ENCODE measurements around the gene DNPH1. TPM values are rescaled to one million over a fixed set of nuclear protein-coding genes. Genes with fewer than 3 reads are reported as not detected.

The DNPH1 gene
- total and polyA plus RNA-seq, 10 of the 15 experiments (the other 5 are each of a cell fraction or from before 2014, with no cell fraction given), result 7.0 to 136 (median 67.7) TPM

GRCh38 chr6:43211955-43212354 is 17.3 kb downstream of the DNPH1 start (continued):
- TF ChIP-seq SREBF1 (IDR thresholded peaks at IDR 0.05; ENCODE audit: low read length) (no peak), NFYB (IDR thresholded peaks at IDR 0.05; ENCODE audit: insufficient read depth, low read depth, low read length) (no peak)

DNA sequence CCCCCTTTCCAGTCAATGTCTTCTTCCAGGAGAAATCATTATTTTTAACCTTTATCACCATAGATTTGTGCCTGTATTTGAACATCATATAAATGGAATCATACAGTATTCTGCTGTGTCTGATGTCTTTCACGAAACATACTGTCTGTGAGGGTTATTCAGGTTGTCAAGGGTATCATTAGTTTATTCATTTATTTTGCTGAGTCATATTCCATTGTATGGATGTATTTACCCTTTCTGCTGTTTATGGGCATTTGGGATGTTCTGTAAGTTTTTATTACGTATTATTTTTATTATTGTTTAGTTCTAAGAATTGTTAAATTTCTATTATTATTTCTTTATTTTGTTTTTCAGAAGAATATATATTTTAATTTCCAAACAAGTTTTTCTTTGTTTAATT is 22.0 kb downstream of the DNPH1 start:
- BruUV-seq (replicated peaks), result no TSS peak
- Histone ChIP-seq H3K9me3 (replicated peaks; ENCODE audit: control insufficient read depth, insufficient read depth, low read length) (no peaks in the 10 kb centered on the region), H3K27ac (ENCODE audit: control insufficient read depth, insufficient read depth) (no peak overlapping the region), H3K79me2 (ENCODE audit: control insufficient read depth, insufficient read depth, low read length) (no peaks in the 10 kb centered on the region), H3K9ac (ENCODE audit: control insufficient read depth, insufficient read depth, low read length) (no peak overlapping the region), H3K4me3 (no peak overlapping the region), H3K36me3 (ENCODE audit: control insufficient read depth in 2 of 2, insufficient read depth in 2 of 2, low read length in 1 of 2) (no peaks in the 10 kb centered on the region; a peak in 1 of 4 replicates), H2AFZ (ENCODE audit: control insufficient read depth, low read depth, low read length) (no peak overlapping the region), H3K27me3 (replicated peaks in 1 of 2; ENCODE audit: control insufficient read depth in 2 of 2, insufficient read depth in 2 of 2, low read length in 1 of 2) (no peaks in the 10 kb centered on the region), H3K4me1 (ENCODE audit: control insufficient read depth, insufficient read depth, low read length) (no peaks in the 10 kb centered on the region), H3K4me2 (ENCODE audit: control insufficient read depth, insufficient read depth) (no peak overlapping the region), H4K20me1 (ENCODE audit: control insufficient read depth, insufficient read depth) (no peaks in the 10 kb centered on the region)
- RAD21 ChIA-PET (ENCODE audit: unreplicated experiment), result no interaction called here
- CTCF ChIA-PET, result no interaction called here
- SMC1A ChIA-PET (ENCODE audit: uncharacterized antibody, unreplicated experiment), result no interaction called here
- TF ChIP-seq PML (IDR thresholded peaks at IDR 0.05; ENCODE audit: low read length) (no peak), NFYB (IDR thresholded peaks at IDR 0.05; ENCODE audit: insufficient read depth, low read depth, low read length) (no peak), REST (IDR thresholded peaks at IDR 0.05; ENCODE audit: low read depth, low read length) (no peak), CBFB (IDR thresholded peaks at IDR 0.05; ENCODE audit: low read depth) (no peak), SPI1 (IDR thresholded peaks at IDR 0.05; ENCODE audit: borderline replicate concordance, insufficient read depth, low read depth, low read length) (no peak), NBN (IDR thresholded peaks at IDR 0.05) (no peak), HDAC2 (IDR thresholded peaks at IDR 0.05) (no peak), STAT3 (IDR thresholded peaks at IDR 0.05; ENCODE audit: low read depth, low read length) (no peak), ZNF24 (IDR thresholded peaks at IDR 0.05) (no peak), EED (IDR thresholded peaks at IDR 0.05; ENCODE audit: low read depth) (no peak)
- TF ChIP-seq, protein P1, sequence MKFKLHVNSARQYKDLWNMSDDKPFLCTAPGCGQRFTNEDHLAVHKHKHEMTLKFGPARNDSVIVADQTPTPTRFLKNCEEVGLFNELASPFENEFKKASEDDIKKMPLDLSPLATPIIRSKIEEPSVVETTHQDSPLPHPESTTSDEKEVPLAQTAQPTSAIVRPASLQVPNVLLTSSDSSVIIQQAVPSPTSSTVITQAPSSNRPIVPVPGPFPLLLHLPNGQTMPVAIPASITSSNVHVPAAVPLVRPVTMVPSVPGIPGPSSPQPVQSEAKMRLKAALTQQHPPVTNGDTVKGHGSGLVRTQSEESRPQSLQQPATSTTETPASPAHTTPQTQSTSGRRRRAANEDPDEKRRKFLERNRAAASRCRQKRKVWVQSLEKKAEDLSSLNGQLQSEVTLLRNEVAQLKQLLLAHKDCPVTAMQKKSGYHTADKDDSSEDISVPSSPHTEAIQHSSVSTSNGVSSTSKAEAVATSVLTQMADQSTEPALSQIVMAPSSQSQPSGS (IDR thresholded peaks at IDR 0.05; ENCODE audit: low read length), result no peak
- ATAC-seq (no peak), DNase-seq (ENCODE audit: low read depth, low spot score) (no peak), FAIRE-seq (no peak)
- intact Hi-C loops (cut with micrococcal nuclease; ENCODE audit: unreplicated experiment) (no loop called here), in situ Hi-C loops (cut with MboI) (no loop called here)
- 72% methylated on average over 2 of the region's 2 CpGs for WGBS (ENCODE audit: insufficient coverage, insufficient replicate concordance, low lambda C conversion rate, missing lambda C conversion rate)
- POLR2A ChIA-PET, result no interaction called here
